NCI-H2029 (cell line): ENCODE results near the gene IPO4.

Experiments used
- DNase-seq: peaks from one replicate; lab custom pipeline; 2025; lab: John Stamatoyannopoulos, UW

The IPO4 gene

GRCh38 chr14:24172261-24172860 lies 16.3 kb downstream of the IPO4 start:
- no peak for DNase-seq

GRCh38 chr14:24171422-24172260 lies 17.0 kb downstream of the IPO4 start, which contains the start of gene REC8:
REC8 (plus strand) TSS chr14:24172080; CDS start chr14:24172553, 473 bp downstream.
- no peak for DNase-seq

- no peak for DNase-seq
These were observed 21.0 kb downstream of the IPO4 start for GRCh38 chr14:24167469-24168114.

- DNase-seq: no peak
These were observed 22.8 kb downstream of the IPO4 start for GRCh38 chr14:24165785-24166184.

DNA sequence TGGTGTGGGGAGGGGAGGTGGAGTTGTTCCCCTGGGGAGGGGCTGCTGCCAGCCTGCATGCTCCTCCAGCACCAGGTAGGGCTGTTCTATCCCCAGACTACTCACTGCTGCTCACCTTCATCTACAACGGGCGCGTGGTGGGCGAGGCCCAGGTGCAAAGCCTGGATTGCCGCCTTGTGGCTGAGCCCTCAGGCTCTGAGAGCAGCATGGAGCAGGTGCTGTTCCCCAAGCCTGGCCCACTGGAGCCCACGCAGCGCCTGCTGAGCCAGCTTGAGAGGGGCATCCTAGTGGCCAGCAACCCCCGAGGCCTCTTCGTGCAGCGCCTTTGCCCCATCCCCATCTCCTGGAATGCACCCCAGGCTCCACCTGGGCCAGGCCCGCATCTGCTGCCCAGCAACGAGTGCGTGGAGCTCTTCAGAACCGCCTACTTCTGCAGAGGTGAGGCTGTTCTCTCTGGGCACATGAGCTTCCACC lies 24.1 kb downstream of the IPO4 start:
- DNase-seq: no peak

- DNase-seq: no peak
These were observed 26.5 kb downstream of the IPO4 start for GRCh38 chr14:24162093-24162492.

GRCh38 chr14:24160850-24161804 lies 27.5 kb downstream of the IPO4 start, which contains the start of gene IRF9:
IRF9 (plus strand) TSS chr14:24161265; CDS start chr14:24162145, 880 bp downstream.
- DNase-seq: peak; percentile 95

DNA sequence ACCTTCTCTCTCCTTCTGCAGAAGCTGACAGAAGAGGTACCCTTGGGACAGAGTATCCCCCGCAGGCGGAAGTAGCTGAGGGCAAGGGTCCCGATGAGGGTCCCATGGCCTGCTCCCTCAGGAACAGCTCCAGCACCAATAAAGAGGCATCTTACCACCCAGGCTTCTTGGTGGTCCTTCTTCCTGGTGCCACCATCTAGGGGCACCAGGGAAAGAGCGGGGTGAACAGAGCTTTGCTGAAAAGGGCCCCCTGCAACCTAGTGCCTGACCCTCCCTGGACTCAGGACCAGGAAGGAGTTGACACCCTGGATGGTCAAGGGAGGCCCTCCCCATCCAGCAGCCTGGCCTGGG lies 28.1 kb downstream of the IPO4 start:
- DNase-seq: no peak

- DNase-seq: no peak
These were observed 28.7 kb downstream of the IPO4 start for GRCh38 chr14:24159777-24160498.

GRCh38 chr14:24157331-24157730 lies 31.3 kb downstream of the IPO4 start:
- DNase-seq: no peak

- no peak for DNase-seq
These were observed 31.8 kb downstream of the IPO4 start for GRCh38 chr14:24156840-24157239.

DNA sequence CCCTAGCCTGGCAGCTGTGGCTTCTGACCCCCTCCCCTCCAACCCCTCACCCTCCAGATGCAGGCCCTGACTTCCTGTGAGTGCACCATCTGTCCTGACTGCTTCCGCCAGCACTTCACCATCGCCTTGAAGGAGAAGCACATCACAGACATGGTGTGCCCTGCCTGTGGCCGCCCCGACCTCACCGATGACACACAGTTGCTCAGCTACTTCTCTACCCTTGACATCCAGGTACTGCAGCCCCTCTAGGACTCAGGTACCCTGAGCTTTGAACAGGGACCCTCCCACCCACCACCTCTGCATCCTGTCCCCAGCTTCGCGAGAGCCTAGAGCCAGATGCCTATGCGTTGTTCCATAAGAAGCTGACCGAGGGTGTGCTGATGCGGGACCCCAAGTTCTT lies 33.5 kb downstream of the IPO4 start:
- DNase-seq: no peak

DNA sequence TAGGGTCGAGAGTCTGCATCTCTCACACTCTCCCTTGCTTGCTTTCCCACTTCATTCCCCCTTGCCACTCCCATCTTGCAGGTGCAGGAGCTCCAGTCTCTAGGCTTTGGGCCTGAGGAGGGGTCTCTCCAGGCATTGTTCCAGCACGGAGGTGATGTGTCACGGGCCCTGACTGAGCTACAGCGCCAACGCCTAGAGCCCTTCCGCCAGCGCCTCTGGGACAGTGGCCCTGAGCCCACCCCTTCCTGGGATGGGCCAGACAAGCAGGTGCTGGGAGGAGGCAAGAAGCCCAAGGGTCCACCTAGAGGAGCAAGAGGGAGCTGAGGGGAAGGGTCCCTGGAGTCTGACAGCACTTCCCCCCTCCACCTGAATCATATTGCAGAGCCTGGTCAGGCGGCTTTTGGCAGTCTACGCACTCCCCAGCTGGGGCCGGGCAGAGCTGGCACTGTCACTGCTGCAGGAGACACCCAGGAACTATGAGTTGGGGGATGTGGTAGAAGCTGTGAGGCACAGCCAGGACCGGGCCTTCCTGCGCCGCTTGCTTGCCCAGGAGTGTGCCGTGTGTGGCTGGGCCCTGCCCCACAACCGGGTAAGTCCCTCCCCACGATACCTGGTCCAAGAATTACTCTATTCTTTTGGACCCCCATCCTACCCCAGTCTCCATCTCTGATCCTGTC lies 37.1 kb downstream of the IPO4 start:
- no peak for DNase-seq

DNA sequence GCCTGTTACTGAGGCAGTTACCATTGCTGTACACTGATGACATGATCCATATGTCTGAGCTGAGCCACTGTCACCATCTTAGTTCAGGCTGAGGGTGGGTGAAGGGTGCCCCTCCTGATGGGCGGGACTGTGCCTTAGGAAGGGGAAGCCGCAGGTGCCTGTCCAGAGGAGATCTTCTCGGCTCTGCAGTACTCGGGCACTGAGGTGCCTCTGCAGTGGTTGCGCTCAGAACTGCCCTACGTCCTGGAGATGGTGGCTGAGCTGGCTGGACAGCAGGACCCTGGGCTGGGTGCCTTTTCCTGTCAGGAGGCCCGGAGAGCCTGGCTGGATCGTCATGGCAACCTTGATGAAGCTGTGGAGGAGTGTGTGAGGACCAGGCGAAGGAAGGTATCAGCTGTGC lies 37.6 kb downstream of the IPO4 start:
- no peak for DNase-seq

DNA sequence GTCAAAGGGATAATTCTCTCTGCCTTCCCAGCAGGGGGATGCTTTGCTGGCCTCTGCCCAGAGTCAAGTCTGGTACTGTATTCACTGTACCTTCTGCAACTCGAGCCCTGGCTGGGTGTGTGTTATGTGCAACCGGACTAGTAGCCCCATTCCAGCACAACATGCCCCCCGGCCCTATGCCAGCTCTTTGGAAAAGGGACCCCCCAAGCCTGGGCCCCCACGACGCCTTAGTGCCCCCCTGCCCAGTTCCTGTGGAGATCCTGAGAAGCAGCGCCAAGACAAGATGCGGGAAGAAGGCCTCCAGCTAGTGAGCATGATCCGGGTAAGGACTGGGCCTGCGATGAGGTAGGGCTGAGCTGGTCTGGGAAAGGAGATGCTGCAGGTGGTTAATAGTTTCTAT lies 38.0 kb downstream of the IPO4 start:
- DNase-seq: no peak

DNA sequence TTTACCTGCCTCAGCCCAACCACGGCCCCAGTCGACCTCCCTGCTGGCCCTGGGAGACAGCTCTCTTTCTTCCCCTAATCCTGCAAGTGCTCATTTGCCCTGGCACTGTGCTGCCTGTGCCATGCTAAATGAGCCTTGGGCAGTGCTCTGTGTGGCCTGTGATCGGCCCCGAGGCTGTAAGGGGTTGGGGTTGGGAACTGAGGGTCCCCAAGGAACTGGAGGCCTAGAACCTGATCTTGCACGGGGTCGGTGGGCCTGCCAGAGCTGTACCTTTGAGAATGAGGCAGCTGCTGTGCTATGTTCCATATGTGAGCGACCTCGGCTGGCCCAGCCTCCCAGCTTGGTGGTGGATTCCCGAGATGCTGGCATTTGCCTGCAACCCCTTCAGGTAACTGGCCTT lies 38.6 kb downstream of the IPO4 start:
- no peak for DNase-seq

GRCh38 chr14:24149302-24149969 lies 39.2 kb downstream of the IPO4 start:
- DNase-seq: no peak

- DNase-seq: no peak
These were observed 40.7 kb downstream of the IPO4 start for GRCh38 chr14:24147761-24148428.
